GM10266 (cell line): ENCODE measurements around the gene SIL1.

ENCODE experiments used
- DNase-seq: peaks from one replicate; pipeline ENCODE4 v3.0.0; 2012; ENCODE audit errors: extremely low spot score
- CTCF ChIP-seq: IDR thresholded peaks from 2 replicates; pipeline ENCODE4 v1.5.1; 2012; ENCODE audit warnings: mild to moderate bottlenecking, low read depth; ENCODE audit not compliant: control insufficient read depth, insufficient read depth; ENCODE audit errors: missing control alignments

The SIL1 gene

GRCh38 chr5:139126711-139127111 lies 71.5 kb downstream of the SIL1 start:
- no peak for DNase-seq
- no peak for TF ChIP-seq CTCF

- DNase-seq, result no peak
- no peak for TF ChIP-seq CTCF
These were observed 72.2 kb downstream of the SIL1 start for GRCh38 chr5:139125991-139126390.

- DNase-seq, result no peak
- TF ChIP-seq CTCF, result no peak
These were observed 73.2 kb downstream of the SIL1 start for GRCh38 chr5:139124774-139125520.

- TF ChIP-seq CTCF, result no peak
- DNase-seq, result no peak
These were observed 77.0 kb downstream of the SIL1 start for GRCh38 chr5:139121120-139121519.

- DNase-seq, result no peak
- TF ChIP-seq CTCF, result no peak
These were observed 77.6 kb downstream of the SIL1 start for GRCh38 chr5:139120521-139120920.

GRCh38 chr5:139118804-139119203 lies 79.4 kb downstream of the SIL1 start:
- no peak for DNase-seq
- no peak for TF ChIP-seq CTCF

- DNase-seq, result no peak
- no peak for TF ChIP-seq CTCF
These were observed 80.8 kb downstream of the SIL1 start for GRCh38 chr5:139117342-139117884.
